Measurements from ENCODE around the gene SLC39A13. TPM values are rescaled to one million over a fixed set of nuclear protein-coding genes. Genes with fewer than 3 reads are reported as not detected.

The SLC39A13 gene
- total and polyA plus RNA-seq, 2 donors from 2014 or later = 80.6 to 93.2 TPM

GRCh38 chr11:47435687-47436086, 27.3 kb downstream of the SLC39A13 start:
- no peak overlapping the region for H3K27ac ChIP-seq (ENCODE audit: low read depth in 2 of 2, low read length in 2 of 2)
- H3K9ac ChIP-seq (ENCODE audit: low read length in 3 of 3) = no peak overlapping the region
- H3K27me3 ChIP-seq (ENCODE audit: control insufficient read depth, insufficient read depth, low read length) = no peaks in the 10 kb centered on the region
- no peak overlapping the region for H3K4me3 ChIP-seq (ENCODE audit: low read length in 3 of 3)
- intact Hi-C loops (cut with DNase I) = no loop called here
- no peak for TF ChIP-seq CTCF (IDR thresholded peaks at IDR 0.05; ENCODE audit: borderline replicate concordance, extremely low read depth, insufficient read depth)
- H3K9me3 ChIP-seq (ENCODE audit: control insufficient read depth in 2 of 3, insufficient read depth in 1 of 3, low read length in 3 of 3) = no peaks in the 10 kb centered on the region
- no peaks in the 10 kb centered on the region for H3K4me1 ChIP-seq (ENCODE audit: control insufficient read depth in 2 of 3, insufficient read depth in 2 of 3, low read depth in 1 of 3, low read length in 3 of 3)
- no peaks in the 10 kb centered on the region for H3K36me3 ChIP-seq (ENCODE audit: control insufficient read depth in 2 of 3, insufficient read depth in 3 of 3, low read length in 3 of 3)
- DNase-seq = no peak
- FAIRE-seq = no peak

DNA sequence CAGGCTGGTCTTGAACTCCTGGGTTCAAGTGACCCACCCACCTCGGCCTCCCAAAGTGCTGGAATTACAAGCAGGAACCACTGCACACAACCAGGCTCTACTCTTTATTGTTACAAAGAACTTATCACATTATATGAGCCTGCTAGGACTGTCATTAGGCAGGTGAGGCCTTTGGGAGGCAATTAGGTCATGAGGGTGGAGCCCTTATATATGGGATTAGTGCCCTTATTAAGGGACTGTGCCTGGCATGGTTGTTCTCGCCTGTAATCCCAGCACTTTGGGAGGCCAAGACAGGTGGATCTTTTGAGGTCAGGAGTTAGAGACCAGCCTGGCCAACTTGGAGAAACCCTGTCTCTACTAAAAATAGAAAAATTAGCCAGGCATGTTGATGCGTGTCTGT, 28.3 kb downstream of the SLC39A13 start:
- Histone ChIP-seq H3K36me3 (ENCODE audit: control insufficient read depth in 2 of 3, insufficient read depth in 3 of 3, low read length in 3 of 3) (no peaks in the 10 kb centered on the region), H3K27ac (ENCODE audit: low read depth in 2 of 2, low read length in 2 of 2) (no peak overlapping the region), H3K9me3 (ENCODE audit: control insufficient read depth in 2 of 3, insufficient read depth in 1 of 3, low read length in 3 of 3) (no peaks in the 10 kb centered on the region), H3K27me3 (ENCODE audit: control insufficient read depth, insufficient read depth, low read length) (no peaks in the 10 kb centered on the region), H3K4me3 (ENCODE audit: low read length in 3 of 3) (no peak overlapping the region), H3K9ac (ENCODE audit: low read length in 3 of 3) (no peak overlapping the region), H3K4me1 (ENCODE audit: control insufficient read depth in 2 of 3, insufficient read depth in 2 of 3, low read depth in 1 of 3, low read length in 3 of 3) (no peaks in the 10 kb centered on the region)
- intact Hi-C loops (cut with DNase I) = no loop called here
- DNase-seq (no peak), FAIRE-seq (no peak)
- no peak for TF ChIP-seq CTCF (IDR thresholded peaks at IDR 0.05; ENCODE audit: borderline replicate concordance, extremely low read depth, insufficient read depth)

- Histone ChIP-seq H3K27ac (ENCODE audit: low read depth in 2 of 2, low read length in 2 of 2) (no peak overlapping the region), H3K4me1 (ENCODE audit: control insufficient read depth in 2 of 3, insufficient read depth in 2 of 3, low read depth in 1 of 3, low read length in 3 of 3) (no peaks in the 10 kb centered on the region), H3K9me3 (ENCODE audit: control insufficient read depth in 2 of 3, insufficient read depth in 1 of 3, low read length in 3 of 3) (no peaks in the 10 kb centered on the region), H3K36me3 (ENCODE audit: control insufficient read depth in 2 of 3, insufficient read depth in 3 of 3, low read length in 3 of 3) (no peaks in the 10 kb centered on the region), H3K9ac (ENCODE audit: low read length in 3 of 3) (no peak overlapping the region), H3K27me3 (ENCODE audit: control insufficient read depth, insufficient read depth, low read length) (no peaks in the 10 kb centered on the region), H3K4me3 (ENCODE audit: low read length in 3 of 3) (no peak overlapping the region)
- no peak for FAIRE-seq
- DNase-seq = no peak
- TF ChIP-seq CTCF (IDR thresholded peaks at IDR 0.05; ENCODE audit: borderline replicate concordance, extremely low read depth, insufficient read depth) = no peak
- intact Hi-C loops (cut with DNase I) = no loop called here
Observed at GRCh38 chr11:47437218-47437745, 28.9 kb downstream of the SLC39A13 start.

All from kidney (tissue), 14 donors.